Eye (tissue), 1 donor: ENCODE measurements around the gene SPP1.
"Not testable (repeated sequence)": the region's sequence is repeated elsewhere in the genome, so short reads cannot be mapped to it uniquely, and the experiment has no call there.

Source experiments
- DNase-seq: peaks from one replicate; pipeline ENCODE4 v3.0.0-alpha.2; 2015

Gene SPP1

GRCh38 chr4:87995435-87995834 lies 19.9 kb downstream of the SPP1 start:
- no peak for DNase-seq

GRCh38 chr4:87999191-87999691 lies 23.7 kb downstream of the SPP1 start:
- DNase-seq, result not testable (repeated sequence)

DNA sequence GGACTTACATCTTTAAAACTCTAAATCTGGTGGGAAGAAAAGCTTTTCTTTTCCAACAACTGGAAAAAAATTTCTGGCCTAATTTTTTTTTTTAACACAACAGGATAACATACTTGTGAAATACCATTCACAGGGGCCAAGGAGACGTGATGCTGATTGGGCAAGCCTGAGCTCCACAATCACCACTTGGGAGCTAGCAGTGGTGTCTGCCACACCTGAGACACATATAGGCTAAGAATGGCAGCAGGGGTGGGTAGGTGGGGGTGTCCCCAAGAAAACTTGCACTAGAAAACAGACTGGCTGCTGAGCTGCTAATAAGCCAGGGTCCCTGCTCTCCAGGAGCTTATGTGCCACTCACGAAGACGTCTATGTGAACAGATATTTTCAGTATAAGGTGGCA lies 26.4 kb downstream of the SPP1 start:
- no peak for DNase-seq

DNA sequence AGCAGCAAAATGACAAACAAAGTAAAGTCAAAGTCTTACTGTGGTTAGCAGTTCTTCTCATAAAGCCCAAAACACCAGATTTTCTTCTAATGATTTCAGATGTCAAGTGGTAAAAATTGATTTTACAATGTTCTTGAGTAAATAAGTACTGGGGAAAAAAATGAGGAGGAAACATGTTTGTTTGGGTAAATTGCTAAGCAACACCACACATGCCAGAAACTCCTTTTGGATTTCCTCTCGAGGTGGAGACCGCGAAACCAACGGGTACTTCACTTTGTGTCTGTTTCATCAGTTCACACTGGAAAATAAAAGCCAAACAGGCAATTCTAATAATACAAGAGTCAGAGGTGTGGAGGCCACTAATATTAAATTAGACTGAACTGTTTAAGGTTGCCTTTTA lies 27.3 kb downstream of the SPP1 start:
- DNase-seq, result no peak

GRCh38 chr4:88003261-88003660 lies 27.7 kb downstream of the SPP1 start:
- DNase-seq, result no peak

GRCh38 chr4:88005076-88005475 lies 29.6 kb downstream of the SPP1 start:
- DNase-seq, result peak; percentile 44

- DNase-seq, result peak; percentile 65
These were observed 30.4 kb downstream of the SPP1 start for GRCh38 chr4:88005946-88006345.

DNA sequence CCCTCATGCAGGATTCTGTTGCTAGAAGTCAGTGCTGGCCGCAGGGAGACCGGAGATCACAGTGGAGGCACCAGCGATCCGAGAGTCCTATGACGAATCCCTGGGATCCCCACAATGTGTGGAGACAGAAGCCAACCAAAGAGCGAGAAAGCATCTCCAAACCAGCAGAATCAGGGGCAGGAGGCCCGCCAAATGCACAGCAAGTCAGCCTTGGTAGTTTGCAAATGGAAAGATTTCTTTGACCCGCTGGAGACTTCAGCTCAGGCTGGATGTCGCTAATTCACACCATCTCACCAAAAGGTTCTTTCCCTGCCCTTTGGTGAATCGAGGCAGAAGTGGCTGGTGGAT lies 31.4 kb downstream of the SPP1 start:
- DNase-seq, result no peak

DNA sequence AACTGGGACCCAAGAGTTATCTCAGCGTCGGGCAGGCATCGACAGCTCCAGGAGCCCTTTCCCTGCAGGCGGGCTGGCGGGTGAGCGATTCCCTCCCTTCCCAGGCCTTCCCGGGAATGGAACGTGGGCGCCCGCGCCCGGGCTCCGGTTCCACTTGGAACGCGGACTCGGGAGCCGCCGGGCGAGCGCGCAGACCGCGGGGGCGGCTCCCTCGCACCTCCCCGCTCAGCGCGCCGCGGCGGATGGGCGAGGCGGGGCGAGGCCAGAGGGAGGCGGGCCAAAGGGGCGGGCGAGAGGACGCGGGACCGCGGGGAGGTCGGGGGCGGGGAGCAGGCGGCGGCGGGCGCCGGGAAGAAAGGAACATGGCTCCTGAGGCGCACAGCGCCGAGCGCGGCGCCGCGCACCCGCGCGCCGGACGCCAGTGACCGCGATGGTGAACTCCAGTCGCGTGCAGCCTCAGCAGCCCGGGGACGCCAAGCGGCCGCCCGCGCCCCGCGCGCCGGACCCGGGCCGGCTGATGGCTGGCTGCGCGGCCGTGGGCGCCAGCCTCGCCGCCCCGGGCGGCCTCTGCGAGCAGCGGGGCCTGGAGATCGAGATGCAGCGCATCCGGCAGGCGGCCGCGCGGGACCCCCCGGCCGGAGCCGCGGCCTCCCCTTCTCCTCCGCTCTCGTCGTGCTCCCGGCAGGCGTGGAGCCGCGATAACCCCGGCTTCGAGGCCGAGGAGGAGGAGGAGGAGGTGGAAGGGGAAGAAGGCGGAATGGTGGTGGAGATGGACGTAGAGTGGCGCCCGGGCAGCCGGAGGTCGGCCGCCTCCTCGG lies 32.0 kb downstream of the SPP1 start, which contains the start of gene PKD2:
PKD2 (plus strand) TSS at position 332 of the 818 bp plus-strand sequence; CDS start at position 431, 99 bp downstream.
- peak; percentile 93 for DNase-seq

GRCh38 chr4:88008122-88008742 lies 32.7 kb downstream of the SPP1 start:
- peak; percentile 86 for DNase-seq

DNA sequence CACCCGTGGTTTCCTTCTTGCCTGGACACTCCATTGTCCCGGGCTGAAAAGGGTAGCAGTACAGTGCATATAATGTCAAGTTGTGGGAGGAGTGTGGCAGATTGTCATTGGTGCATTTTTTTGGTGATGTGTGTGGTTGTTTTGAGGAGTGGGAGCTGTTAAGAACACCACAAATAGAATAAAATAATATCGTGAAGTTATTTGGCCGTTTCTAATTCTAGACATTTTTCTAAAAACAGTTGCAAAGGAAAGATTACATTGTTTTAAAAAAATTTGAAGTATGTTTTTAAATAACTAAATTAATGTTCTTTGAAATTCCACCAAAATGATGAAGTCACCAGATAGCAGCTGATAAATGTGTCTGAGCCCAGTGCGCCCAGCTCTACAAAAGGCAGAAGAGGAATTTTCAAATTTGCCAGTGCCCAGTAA lies 33.2 kb downstream of the SPP1 start:
- no peak for DNase-seq

DNA sequence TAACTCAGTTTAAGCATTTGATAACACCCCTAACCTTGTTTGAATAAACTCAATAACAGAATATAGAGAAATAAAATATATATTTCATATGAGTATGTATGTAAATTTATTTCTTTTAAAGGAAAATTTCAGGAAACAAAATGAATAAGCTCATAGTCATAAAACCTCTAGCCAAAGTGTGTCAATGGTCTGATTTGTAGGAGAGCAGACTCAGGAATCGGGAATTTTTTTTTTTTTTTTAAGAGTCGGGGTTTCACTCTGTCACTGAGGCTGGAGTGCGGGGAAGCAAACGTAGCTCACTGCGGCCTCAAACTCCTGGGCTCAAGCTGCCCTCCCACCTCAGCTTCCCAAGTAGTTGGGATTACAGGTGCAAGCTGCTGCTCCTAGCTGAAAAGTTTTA lies 34.4 kb downstream of the SPP1 start:
- no peak for DNase-seq

- no peak for DNase-seq
These were observed 35.5 kb downstream of the SPP1 start for GRCh38 chr4:88010966-88011365.

GRCh38 chr4:88012647-88013046 lies 37.1 kb downstream of the SPP1 start:
- no peak for DNase-seq

DNA sequence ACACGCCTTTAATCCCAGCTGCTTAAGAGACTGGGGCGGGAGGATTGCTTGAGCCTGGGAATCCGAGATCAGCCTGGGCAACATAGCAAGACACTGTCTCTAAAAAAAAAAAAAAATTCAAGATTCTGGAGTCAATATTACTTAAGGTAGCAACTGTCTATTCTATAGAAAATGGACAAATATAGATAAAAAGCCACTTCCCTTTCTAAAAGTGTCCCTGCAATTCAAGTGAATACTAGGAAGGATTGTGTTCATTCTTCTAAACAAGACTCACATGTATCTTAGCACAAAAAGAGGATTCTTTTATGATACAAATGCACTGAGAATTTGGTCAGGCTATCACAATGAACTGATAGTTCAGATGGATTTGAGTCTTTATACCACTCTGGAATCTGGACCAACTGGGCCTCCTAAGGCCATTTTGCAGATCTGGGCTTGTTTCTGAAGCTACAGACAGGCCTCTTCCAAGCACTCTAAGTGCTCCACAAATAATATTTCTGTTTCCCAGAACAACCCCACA lies 38.9 kb downstream of the SPP1 start:
- DNase-seq, result no peak

GRCh38 chr4:88015659-88016295 lies 40.3 kb downstream of the SPP1 start:
- DNase-seq, result no peak

DNA sequence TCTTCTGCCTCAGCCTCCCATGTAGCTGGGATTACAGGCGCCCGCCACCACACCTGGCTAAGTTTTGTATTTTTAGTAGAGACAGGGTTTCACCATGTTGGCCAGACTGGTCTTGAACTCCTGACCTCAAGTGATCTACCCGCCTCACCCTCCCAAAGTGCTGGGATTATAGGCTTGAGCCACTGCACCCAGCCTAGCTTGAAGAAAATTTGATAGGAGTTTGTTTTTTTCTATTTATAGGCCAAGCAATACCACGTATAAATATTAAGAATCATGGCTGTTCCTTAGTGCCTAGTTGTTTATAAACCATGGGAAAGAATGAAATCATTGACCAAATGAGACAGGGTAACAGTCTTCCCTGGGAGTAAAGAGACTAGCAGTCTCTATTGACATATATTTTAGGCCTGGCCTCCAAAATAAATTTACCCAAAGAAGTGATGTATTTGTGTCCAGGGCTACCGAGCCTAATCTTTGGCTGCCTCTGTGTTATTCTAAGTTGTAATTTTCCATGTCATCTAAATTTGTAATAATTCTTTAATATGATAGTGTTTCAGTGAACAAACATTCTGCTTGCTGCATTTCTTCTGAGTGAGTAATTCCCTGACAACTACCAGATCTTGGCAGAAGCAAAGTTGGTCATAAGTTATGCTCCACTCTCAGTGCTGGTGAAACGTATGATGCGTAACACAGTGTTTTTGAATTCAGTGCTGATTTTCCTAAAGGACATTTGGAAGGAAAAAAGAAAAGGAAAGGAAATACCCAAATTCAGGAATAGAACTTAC lies 42.2 kb downstream of the SPP1 start:
- peak; percentile 21 for DNase-seq

DNA sequence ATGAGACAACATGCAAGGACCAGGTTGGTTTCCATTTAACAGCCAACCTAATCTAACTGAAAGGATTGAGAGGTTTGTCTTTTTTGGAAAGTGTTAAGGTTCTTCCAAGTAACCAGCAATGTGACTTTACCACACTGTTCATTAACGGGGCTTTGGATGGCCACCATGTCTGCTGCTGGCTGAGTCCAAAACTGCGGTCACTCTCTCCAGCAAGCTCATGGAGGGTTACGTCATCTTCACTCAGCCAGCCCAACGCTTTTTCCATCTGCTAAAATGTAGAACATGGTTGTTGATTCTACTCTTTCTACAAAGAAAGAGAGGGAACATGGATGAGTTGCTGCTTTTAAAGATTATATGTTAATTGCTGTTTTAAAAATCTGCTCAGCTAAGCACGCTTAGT lies 43.0 kb downstream of the SPP1 start:
- DNase-seq, result no peak

- no peak for DNase-seq
These were observed 46.3 kb downstream of the SPP1 start for GRCh38 chr4:88021824-88022223.

DNA sequence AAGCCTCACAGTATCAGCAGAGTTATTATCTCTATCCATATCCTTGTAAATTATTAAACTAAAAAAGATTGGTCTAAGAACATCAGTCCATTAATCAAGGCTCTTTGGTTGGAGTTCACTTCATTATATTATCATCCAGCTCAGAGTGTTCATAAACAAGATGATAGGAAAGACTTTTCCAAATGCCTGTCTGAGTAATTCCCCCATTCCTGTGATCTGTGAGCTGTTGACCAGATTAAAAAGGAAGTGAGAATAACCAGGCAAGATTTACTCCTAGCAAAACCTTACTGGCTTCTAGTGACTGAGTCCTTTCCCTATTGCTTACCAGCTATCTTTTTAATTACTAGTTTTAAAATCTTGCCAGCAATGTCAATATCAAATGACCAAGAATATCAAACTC lies 46.8 kb downstream of the SPP1 start:
- DNase-seq, result no peak

GRCh38 chr4:88025868-88026661 lies 50.6 kb downstream of the SPP1 start:
- not testable (repeated sequence) for DNase-seq
